Dendritic cell treated with granulocyte-macrophage colony-stimulating factor and Interleukin-4, amounts not matched to agents 40 ng/mL and 50 ng/mL, for 4 days (primary cell): ENCODE results near the gene AP4S1.
"Not testable (repeated sequence)": the region's sequence is repeated elsewhere in the genome, so short reads cannot be mapped to it uniquely, and the experiment has no call there.

Source experiments
- H3K27ac Mint-ChIP-seq: one replicate; pipeline ENCODE4 v1.8.0; 2022; ENCODE audit warnings: mild to moderate bottlenecking, mixed read lengths
- H3K27me3 Mint-ChIP-seq: one replicate; pipeline ENCODE4 v1.8.0; 2022; ENCODE audit warnings: mild to moderate bottlenecking, mixed read lengths
- H3K36me3 Mint-ChIP-seq: one replicate; pipeline ENCODE4 v1.8.0; 2022; ENCODE audit warnings: low read depth, mixed read lengths
- H3K4me1 Mint-ChIP-seq: one replicate; pipeline ENCODE4 v1.8.0; 2022; ENCODE audit warnings: low read depth, mixed read lengths
- H3K4me3 Mint-ChIP-seq: one replicate; pipeline ENCODE4 v1.8.0; 2022; ENCODE audit warnings: mild to moderate bottlenecking, moderate library complexity, mixed read lengths
- H3K9me3 Mint-ChIP-seq: one replicate; pipeline ENCODE4 v1.8.0; 2022; ENCODE audit warnings: mixed read lengths
- intact Hi-C: fragments of 100-400 bp; cut with micrococcal nuclease; formaldehyde crosslinking; loops from one replicate; pipeline ENCODE4 v1.15.0; 2022

The AP4S1 gene

DNA sequence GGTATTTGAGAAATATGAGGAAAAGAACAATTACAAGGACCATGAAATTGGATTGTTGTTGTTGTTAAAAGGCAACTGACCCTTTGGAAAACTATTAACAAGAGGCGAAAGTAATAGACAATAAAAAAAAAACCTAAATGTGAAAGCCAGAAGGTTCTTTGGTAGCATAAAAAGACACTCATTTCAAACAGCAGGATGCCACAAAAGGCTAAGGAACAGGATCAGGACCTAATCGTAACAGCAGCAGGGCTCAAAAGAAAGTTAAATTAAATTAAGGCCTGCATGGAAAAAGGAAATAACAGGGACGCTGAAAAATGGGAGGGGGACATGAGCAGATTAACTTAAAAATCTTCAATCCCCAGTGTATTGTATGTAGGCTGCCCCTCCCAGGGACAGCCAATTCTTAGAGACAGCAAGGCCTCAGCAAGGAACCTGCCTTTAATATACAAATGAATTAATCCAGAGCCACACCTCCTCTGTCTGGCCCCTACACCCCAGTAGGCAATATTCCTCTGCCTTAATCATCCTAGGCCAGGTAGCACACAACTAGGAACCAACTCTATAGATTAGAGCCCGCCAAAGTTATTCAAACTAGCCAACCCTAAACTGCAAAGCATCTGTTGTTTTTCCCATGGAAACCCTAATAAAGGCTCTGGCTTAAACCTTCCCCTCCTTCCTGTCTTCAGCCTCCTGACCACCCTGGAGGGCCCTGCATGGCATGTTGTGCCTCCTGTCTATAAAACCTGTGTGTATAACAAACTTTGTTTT lies 28.4 kb upstream of the AP4S1 start:
- H3K9me3 Mint-ChIP-seq, result peaks cover 28% of the 10 kb centered on the region
- H3K36me3 Mint-ChIP-seq, result peaks cover 42% of the 10 kb centered on the region
- H3K27ac Mint-ChIP-seq, result no peak overlapping the region
- peaks cover 31% of the 10 kb centered on the region for H3K4me1 Mint-ChIP-seq
- no peaks in the 10 kb centered on the region for H3K27me3 Mint-ChIP-seq
- intact Hi-C loops, result no loop called here
- H3K4me3 Mint-ChIP-seq, result no peak overlapping the region

DNA sequence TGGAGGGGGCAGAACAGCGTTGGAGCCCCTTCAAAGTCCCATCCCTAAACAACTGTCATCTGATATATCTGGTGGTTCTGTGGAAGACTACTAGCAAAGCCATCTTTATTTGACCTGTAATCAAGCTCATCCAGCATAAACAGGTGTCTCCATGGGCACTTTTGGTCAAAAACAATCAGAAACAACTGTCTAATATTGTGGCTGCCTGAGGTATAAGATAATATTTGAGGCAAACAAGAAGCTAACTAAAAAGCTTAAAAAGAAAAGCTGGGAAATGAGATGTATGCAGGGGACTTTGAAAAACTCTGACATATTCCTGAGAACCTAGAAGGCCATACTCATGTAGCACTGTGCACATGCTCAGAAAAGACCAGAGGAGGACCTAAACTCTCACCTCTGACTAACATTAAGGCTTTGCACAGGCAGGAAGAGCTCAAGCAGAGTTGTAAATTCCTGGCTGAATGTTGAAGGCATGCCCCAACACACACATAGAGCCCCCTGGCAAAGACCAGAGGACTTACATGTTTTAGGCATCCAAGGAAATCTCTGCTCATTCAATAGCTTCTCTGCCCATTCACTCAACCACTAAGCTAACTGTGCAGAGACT lies 27.2 kb upstream of the AP4S1 start:
- peaks cover 28% of the 10 kb centered on the region for H3K4me1 Mint-ChIP-seq
- H3K27ac Mint-ChIP-seq, result no peak overlapping the region

DNA sequence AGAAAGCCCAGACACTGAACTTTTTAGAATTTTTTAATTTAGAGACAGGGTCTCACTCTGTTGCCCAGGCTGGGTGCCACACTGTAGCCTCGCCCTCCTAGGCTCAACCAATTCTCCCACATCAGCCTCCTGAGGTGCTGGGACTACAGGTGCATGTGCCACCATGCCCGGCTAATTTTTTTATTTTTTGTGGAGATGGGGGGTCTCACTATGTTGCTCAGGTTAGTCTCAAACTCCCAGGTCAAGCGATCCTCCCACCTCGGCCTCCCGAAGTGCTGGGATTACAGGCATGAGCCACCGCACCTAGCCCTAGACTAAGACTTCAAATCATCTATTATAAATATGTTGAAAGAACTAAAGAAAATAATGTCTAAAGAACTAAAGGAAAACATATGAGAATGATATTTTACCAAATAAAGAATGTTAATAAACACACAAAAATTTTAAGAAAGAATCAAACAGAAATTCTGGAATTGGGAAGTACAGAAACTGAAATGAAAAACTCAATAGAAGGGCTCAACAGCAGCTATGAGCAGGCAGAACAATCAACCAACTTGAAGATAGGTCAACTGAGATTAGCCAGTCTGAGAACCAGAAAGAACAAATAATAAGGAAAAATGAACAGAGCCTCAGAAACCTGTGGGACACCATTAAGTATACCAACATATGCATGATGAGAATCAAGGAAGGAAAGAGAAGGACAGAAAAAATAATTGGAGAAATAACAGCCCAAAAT lies 26.2 kb upstream of the AP4S1 start:
- Mint-ChIP-seq H3K27ac (no peak overlapping the region), H3K4me3 (no peak overlapping the region), H3K36me3 (peaks cover 61% of the 10 kb centered on the region), H3K9me3 (peaks cover 28% of the 10 kb centered on the region), H3K27me3 (no peaks in the 10 kb centered on the region), H3K4me1 (peaks cover 28% of the 10 kb centered on the region)
- intact Hi-C loops, result no loop called here

More for the DNA sequence above, 27.2 kb upstream of the AP4S1 start:
- no peaks in the 10 kb centered on the region for H3K27me3 Mint-ChIP-seq
- H3K36me3 Mint-ChIP-seq, result peaks cover 53% of the 10 kb centered on the region
- no peak overlapping the region for H3K4me3 Mint-ChIP-seq
- peaks cover 28% of the 10 kb centered on the region for H3K9me3 Mint-ChIP-seq
- intact Hi-C loops, result no loop called here

DNA sequence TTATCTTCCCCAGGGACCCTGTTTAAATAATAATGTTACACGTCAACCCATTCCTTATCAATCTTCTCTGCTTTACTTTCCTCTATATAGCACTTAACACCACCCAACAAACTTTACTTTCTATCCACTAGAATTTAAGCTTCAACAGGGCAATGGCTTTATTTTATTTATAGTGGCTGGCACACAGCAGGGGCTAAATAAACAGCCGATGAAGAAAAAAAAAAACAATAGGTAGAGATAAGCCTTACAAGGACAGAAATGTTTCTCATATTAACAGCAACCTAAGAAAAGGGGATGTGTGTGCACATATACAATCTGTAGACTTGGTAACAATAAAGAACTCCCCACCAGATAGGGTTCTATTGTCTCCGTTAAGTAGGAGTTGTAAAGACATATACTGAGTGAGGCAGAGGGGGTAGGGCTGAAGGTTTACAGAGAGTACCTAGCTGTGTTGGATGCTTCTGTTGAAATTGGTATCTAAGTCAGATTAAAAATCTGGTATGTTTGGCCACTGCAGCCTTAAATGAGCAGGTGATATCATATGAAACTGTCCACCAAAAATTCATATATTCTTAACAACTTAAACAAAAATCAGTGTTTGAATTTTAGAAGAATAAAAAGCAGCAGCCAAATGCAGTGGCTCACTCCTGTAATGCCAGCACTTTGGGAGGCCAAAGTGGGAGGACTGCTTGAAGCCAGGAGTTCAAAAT lies 24.7 kb upstream of the AP4S1 start:
- H3K27me3 Mint-ChIP-seq, result no peaks in the 10 kb centered on the region
- H3K4me3 Mint-ChIP-seq, result no peak overlapping the region
- no peak overlapping the region for H3K27ac Mint-ChIP-seq
- intact Hi-C loops, result no loop called here
- H3K9me3 Mint-ChIP-seq, result peaks cover 28% of the 10 kb centered on the region
- peaks cover 17% of the 10 kb centered on the region for H3K4me1 Mint-ChIP-seq
- peaks cover 76% of the 10 kb centered on the region for H3K36me3 Mint-ChIP-seq

DNA sequence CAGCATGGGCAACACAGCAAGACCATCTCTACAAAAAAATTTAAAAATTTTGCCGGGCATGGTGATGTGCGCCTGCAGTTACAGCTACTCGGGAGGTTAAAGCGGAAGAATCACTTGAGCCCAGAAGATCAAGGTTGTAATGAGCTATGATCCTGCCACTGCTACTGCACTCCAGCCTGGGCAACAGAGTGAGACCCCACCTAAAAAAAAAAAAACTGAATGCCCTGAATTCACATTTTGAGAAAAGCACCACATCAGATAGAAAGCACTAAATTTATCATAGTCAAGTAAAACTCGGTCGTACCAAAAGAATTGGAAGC lies 24.1 kb upstream of the AP4S1 start:
- Mint-ChIP-seq H3K9me3 (peaks cover 28% of the 10 kb centered on the region), H3K27me3 (no peaks in the 10 kb centered on the region), H3K4me1 (peaks cover 12% of the 10 kb centered on the region), H3K27ac (no peak overlapping the region), H3K36me3 (peaks cover 81% of the 10 kb centered on the region), H3K4me3 (no peak overlapping the region)
- intact Hi-C loops, result no loop called here

DNA sequence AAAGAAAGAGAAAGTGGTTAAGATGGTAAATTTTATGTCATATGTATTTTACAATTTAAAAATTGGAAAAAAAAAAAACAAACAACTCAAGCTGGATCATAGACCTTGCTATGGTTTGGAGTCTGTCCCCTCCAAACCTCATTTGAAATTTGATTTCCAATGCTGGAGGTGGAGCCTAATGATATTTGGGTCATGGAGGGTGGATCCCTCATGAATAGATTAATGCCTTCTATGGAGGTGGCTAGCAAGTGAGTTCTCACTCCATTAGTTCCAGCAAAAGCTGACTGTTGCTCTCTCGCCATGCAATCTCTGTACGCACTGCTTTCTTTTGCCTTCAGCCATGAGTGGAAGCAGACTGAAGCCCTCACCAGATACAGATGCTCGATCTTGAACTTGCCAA lies 22.2 kb upstream of the AP4S1 start:
- Mint-ChIP-seq H3K9me3 (peaks cover 21% of the 10 kb centered on the region), H3K27ac (no peak overlapping the region), H3K36me3 (peaks cover 78% of the 10 kb centered on the region), H3K4me1 (no peaks in the 10 kb centered on the region), H3K4me3 (no peak overlapping the region), H3K27me3 (no peaks in the 10 kb centered on the region)
- intact Hi-C loops, result no loop called here

DNA sequence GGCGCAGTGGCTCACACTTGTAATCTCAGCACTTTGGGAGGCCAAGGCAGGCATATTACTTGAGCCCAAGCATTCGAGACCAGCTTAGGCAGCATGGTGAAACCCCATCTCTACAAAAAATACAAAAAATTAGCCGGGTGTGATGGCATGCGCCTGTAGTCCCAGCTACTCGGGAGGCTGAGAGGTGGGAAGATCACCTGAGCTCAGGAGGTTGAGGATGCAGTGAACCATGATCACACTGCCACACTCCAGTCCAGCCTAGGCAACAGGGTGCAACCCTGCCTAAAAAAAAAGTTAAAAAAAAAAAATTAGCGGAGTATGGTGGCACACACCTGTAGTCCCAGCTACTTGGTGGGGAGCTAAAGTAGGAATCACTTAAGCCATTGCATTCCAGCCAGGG lies 21.4 kb upstream of the AP4S1 start:
- H3K4me1 Mint-ChIP-seq, H3K27ac Mint-ChIP-seq, intact Hi-C loops, H3K27me3 Mint-ChIP-seq, H3K4me3 Mint-ChIP-seq: not testable (repeated sequence)
- peaks cover 71% of the 10 kb centered on the region for H3K36me3 Mint-ChIP-seq
- peaks cover 14% of the 10 kb centered on the region for H3K9me3 Mint-ChIP-seq

DNA sequence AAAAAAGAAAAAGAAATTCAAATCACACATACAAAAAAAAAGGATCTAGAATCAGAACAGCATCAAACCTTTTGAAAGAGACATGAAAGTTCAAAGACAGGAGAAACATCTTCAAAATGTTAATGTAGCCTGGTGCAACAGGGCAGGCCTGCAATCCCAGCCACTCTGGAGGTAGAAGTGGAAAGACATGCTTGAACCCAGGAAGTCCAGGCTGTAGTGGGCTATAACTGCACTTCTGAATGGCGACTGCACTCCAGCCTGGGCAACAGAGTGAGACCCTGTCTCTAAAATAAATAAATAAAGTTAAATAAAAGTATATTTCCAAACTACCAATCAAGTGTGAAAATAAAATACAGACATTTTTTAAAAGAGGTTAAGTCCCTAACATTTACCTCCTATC lies 18.7 kb upstream of the AP4S1 start:
- no peaks in the 10 kb centered on the region for H3K9me3 Mint-ChIP-seq
- H3K27me3 Mint-ChIP-seq, result no peaks in the 10 kb centered on the region
- intact Hi-C loops, result no loop called here
- no peak overlapping the region for H3K27ac Mint-ChIP-seq
- H3K4me3 Mint-ChIP-seq, result no peak overlapping the region
- no peaks in the 10 kb centered on the region for H3K4me1 Mint-ChIP-seq
- peaks cover 51% of the 10 kb centered on the region for H3K36me3 Mint-ChIP-seq

DNA sequence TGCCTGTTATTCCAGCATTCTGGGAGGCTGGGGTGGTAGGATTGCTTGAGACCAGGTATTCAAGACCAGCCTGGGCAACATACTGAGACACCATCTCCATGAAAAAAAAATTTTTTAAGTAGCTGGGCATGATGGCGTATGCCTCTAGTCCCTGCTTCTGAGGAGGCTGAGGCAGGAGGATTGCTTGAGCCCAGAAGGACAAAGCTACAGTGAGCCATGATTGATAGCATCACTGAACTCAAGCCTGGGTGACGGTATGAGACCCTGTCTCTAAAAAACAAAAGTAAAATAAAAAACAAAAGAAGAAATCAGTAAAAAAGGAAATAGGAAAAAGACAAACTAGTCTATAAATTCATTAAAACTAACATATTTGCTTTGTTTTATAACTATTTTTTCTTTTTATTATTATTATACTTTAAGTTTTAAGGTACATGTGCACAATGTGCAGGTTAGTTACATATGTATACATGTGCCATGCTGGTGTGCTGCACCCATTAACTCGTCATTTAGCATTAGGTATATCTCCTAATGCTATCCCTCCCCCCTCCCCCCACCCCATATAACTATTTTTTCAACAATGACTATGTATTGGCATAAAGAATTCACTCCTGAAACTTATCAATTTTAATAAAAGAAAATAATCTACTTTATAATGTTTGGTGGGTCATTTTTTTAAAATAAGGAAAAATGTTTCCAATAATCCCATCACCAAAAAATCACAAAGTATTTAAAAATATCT lies 15.4 kb upstream of the AP4S1 start:
- H3K36me3 Mint-ChIP-seq, result peaks cover 40% of the 10 kb centered on the region

DNA sequence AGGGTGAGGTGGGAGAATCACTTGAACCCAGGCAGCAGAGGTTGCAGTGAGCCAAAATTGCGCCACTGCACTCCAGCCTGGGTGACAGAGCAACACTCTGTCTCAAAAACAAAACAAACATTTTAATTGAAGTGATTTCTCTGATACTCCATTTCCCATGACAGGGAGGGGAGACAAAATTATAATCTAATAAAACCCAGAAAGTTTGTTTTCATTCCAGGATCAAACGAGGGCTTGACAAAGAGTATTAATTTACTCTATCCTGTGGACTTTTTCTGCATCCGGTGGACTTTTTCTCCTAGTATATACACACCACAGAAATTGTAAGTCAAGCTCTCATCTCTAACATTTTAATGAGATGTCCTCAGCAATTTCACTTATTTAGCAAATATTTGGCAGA lies 14.5 kb upstream of the AP4S1 start:
- Mint-ChIP-seq H3K27ac (no peak overlapping the region), H3K27me3 (no peaks in the 10 kb centered on the region), H3K4me1 (peaks cover 5% of the 10 kb centered on the region), H3K9me3 (no peaks in the 10 kb centered on the region), H3K36me3 (peaks cover 32% of the 10 kb centered on the region), H3K4me3 (no peak overlapping the region)
- intact Hi-C loops, result no loop called here

More for the DNA sequence above, 15.4 kb upstream of the AP4S1 start:
- H3K4me1 Mint-ChIP-seq, result no peaks in the 10 kb centered on the region
- no peaks in the 10 kb centered on the region for H3K9me3 Mint-ChIP-seq
- no peaks in the 10 kb centered on the region for H3K27me3 Mint-ChIP-seq
- H3K4me3 Mint-ChIP-seq, result no peak overlapping the region
- H3K27ac Mint-ChIP-seq, result no peak overlapping the region
- intact Hi-C loops, result no loop called here

DNA sequence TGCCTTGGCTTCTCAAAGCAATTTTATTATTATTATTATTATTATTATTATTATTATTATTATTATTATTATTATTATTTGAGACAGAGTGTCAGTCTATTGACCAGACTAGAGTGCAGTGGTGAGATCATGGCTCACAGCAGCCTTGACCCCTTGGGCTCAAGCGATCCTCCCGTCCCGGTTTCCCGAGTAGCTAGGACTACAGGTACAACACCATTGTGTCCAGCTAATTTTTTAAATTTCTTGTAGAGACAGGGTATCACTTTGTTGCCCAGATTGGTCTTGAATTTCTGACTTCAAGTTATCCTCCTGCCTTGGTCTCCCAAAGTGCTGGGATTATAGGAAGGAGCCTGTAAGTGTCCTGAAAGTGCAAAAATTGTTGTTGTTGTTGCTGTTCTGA lies 11.6 kb upstream of the AP4S1 start:
- Mint-ChIP-seq H3K4me3 (no peak overlapping the region), H3K9me3 (no peaks in the 10 kb centered on the region), H3K27me3 (no peaks in the 10 kb centered on the region), H3K4me1 (peaks cover 9% of the 10 kb centered on the region), H3K27ac (no peak overlapping the region), H3K36me3 (peaks cover 31% of the 10 kb centered on the region)
- intact Hi-C loops, result no loop called here

DNA sequence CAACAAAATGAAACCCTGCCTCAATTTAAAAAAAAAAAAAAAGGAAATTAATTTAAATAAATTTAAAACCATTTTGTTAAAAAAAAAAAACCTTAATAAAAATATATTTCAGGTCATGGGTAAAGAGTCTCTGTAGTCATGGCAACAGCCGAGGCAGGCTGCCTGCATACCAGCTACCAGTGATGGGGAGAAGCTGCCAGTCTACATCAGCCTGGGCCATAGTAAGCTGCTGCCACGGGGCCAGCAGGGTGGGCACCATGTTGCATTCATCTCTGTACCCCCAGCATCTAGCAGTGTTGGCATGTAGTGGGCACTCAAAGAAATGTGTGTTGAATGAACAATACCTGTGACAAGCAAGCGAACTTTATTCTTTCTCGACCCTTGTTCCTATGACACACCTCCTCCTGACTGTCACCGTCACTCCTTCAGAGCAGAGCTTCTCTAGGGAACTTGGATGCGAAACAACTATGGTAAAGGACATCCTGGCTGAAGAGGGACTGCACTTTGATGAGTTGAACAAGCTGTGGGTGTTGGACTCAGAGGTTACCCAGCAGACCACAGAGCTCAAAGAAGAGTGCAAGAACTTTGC lies 7.3 kb upstream of the AP4S1 start:
- intact Hi-C loops, result no loop called here
- Mint-ChIP-seq H3K9me3 (no peaks in the 10 kb centered on the region), H3K27me3 (no peaks in the 10 kb centered on the region), H3K4me3 (no peak overlapping the region), H3K36me3 (peaks cover 33% of the 10 kb centered on the region), H3K4me1 (peaks cover 28% of the 10 kb centered on the region), H3K27ac (no peak overlapping the region)

DNA sequence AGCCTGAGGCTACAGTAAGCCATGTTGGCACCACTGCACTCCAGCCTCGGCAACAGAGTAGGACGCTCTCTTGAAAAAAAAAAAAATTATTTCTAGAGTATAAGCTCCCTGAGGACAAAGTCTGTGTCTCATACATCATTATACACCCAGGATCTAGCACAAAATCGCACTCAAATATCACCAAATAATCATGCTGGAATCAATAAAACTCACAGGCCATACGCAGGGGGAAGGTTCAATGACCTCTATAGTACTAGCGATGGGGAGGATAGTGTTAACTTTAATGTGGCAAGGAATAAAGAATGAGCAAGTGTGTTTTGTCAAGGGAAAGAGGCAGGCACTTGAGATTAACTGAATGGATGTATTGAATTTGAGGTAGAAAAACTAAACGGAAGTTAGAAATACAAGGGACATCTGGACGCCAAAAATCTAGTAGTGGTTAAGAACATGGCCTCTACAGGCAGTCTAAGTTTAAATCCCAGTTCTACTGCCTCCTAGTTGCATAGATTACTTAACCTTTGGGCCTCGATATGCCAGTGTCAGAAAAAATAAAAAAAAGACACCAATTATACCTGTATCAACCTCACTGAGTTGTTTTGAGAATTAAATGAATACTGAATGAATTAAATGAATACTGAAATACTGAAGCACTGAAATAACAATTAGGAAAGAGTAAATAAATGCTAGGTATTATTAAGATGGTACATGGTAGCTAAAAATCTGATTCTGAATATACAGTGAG lies 4.4 kb upstream of the AP4S1 start:
- peaks cover 40% of the 10 kb centered on the region for H3K4me1 Mint-ChIP-seq
- H3K27me3 Mint-ChIP-seq, result no peaks in the 10 kb centered on the region

More for the DNA sequence above, 4.4 kb upstream of the AP4S1 start:
- peaks cover 41% of the 10 kb centered on the region for H3K36me3 Mint-ChIP-seq
- H3K27ac Mint-ChIP-seq, result no peak overlapping the region
- no peaks in the 10 kb centered on the region for H3K9me3 Mint-ChIP-seq
- intact Hi-C loops, result loop anchor here (5.0 kb wide), 1 partner anchor 61 kb away; no protein-coding TSS in a partner anchor
- H3K4me3 Mint-ChIP-seq, result no peak overlapping the region
